Transverse colon (tissue), 4 donors: ENCODE measurements around the gene OSBPL9. TPM values are rescaled to one million over a fixed set of nuclear protein-coding genes. Genes with fewer than 3 reads are reported as not detected.

Source experiments
- DNase-seq: peaks from one replicate; pipeline ENCODE4 v3.0.0-alpha.2; 2019
- H3K27ac ChIP-seq, 4 donors: fragments of 200-600 bp; sonication (generic); 2 replicates each; pipeline ENCODE4 v1.5.1; 2016 to 2018; ENCODE audit warnings: inconsistent platforms in 4 of 4
- H3K27me3 ChIP-seq: fragments of 200-600 bp; sonication (generic); 2 replicates; pipeline ENCODE4 v1.5.1; 2017; ENCODE audit warnings: inconsistent platforms
- H3K36me3 ChIP-seq, 4 donors: fragments of 200-600 bp; sonication (generic); 2 replicates each; pipeline ENCODE4 v1.5.1; 2017 to 2019; ENCODE audit warnings: inconsistent platforms in 4 of 4
- H3K4me1 ChIP-seq, 4 donors: fragments of 200-600 bp; sonication (generic); 2 replicates each; pipeline ENCODE4 v1.5.1; 2017 to 2020; ENCODE audit warnings: inconsistent platforms in 4 of 4
- H3K4me3 ChIP-seq, 4 donors: fragments of 200-600 bp; sonication (generic); 1 replicate in 1 of 4; 2 replicates in 3 of 4; pipeline versions ENCODE4 v1.5.1 to v1.6.1; 2017 to 2019; ENCODE audit warnings: inconsistent platforms in 4 of 4
- H3K9me3 ChIP-seq, 2 donors: fragments of 200-600 bp; sonication (generic); 2 replicates each; pipeline ENCODE4 v1.5.1; 2017 to 2019; ENCODE audit warnings: inconsistent platforms in 2 of 2
- EP300 ChIP-seq: sonication (generic); formaldehyde crosslinking; IDR thresholded peaks from one replicate; pipeline ENCODE4 v1.6.1; 2017; ENCODE audit warnings: antibody characterized with exemption, low read depth
- POLR2A ChIP-seq: fragments of 450-650 bp; IDR thresholded peaks from one replicate; pipeline ENCODE4 v1.6.1; 2016; ENCODE audit warnings: antibody characterized with exemption, mild to moderate bottlenecking, moderate library complexity
- POLR2AphosphoS5 ChIP-seq, 3 donors: sonication (generic); formaldehyde crosslinking; IDR thresholded peaks; one replicate each; pipeline ENCODE4 v1.6.1; 2016; ENCODE audit warnings: antibody characterized with exemption in 3 of 3
- WGBS, 2 donors: methylation state at CpG; one replicate each; pipeline ENCODE4 v1.1.5; 2018; ENCODE audit warnings: low coverage in 1 of 2; 5-methylcytosine and 5-hydroxymethylcytosine counted together
- in situ Hi-C, 4 donors: fragments of 200-750 bp; cut with MboI; loops; one replicate each; pipeline versions ENCODE4 v1.15.0 to v1.15.1; 2017; ENCODE audit warnings: low sequenced_read_pairs in 3 of 4, low pct_ligation_motif_present in 1 of 4, low pct_unique_long_range_greater_than_20kb in 1 of 4
- intact Hi-C: fragments of 100-400 bp; cut with DNase I; formaldehyde crosslinking; loops from one replicate; pipeline ENCODE4 v1.15.1; 2023; ENCODE audit warnings: low total_unique reads
- total RNA-seq, 4 donors: library from RNA; depleted of rRNA; stranded (reverse); fragments of >200 nt; gene quantifications; one replicate each; pipeline ENCODE4 v1.1.0, GENCODE V29; 2016
- TF ChIP-seq, protein P1 (sequence below), 5 experiments: fragments of 200-600 bp in 3 of 5; fragments of 450-650 bp in 2 of 5; sonication (generic) in 3 of 5; IDR thresholded peaks; 1 replicate in 2 of 5; 2 replicates in 3 of 5; pipeline ENCODE4 v1.5.1; 2016 to 2017; ENCODE audit warnings: antibody characterized with exemption in 5 of 5, inconsistent platforms in 3 of 5, mild to moderate bottlenecking in 2 of 5, moderate library complexity in 1 of 5

The OSBPL9 gene
- total RNA-seq, 4 donors from 2014 or later, result 56.1 to 82.1 (median 65.4) TPM

DNA sequence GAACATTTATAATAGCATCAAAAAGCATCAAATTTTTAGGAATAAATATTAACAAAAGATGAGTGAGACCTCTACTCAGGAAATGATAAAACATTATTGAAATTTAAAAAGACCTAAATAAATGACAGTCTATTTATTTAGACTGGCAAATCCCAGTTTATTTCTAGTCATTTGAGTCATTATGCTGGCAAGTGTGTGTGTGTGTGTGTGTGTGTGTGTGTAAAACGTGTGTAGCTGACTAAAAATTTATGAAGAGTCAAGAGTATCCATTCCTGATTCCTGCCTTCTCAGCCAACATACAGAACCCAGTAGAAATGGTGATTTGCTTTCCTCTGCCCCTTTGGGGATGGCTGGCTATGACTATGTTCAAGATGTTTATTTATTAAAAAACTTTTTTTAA is 46.2 kb downstream of the OSBPL9 start:
- no peaks in the 10 kb centered on the region for H3K9me3 ChIP-seq
- no peaks in the 10 kb centered on the region for H3K36me3 ChIP-seq
- TF ChIP-seq POLR2A, result no peak
- no peak for TF ChIP-seq POLR2AphosphoS5 (IDR thresholded peaks at IDR 0.05)
- no peak for TF ChIP-seq EP300
- TF ChIP-seq, protein P1, sequence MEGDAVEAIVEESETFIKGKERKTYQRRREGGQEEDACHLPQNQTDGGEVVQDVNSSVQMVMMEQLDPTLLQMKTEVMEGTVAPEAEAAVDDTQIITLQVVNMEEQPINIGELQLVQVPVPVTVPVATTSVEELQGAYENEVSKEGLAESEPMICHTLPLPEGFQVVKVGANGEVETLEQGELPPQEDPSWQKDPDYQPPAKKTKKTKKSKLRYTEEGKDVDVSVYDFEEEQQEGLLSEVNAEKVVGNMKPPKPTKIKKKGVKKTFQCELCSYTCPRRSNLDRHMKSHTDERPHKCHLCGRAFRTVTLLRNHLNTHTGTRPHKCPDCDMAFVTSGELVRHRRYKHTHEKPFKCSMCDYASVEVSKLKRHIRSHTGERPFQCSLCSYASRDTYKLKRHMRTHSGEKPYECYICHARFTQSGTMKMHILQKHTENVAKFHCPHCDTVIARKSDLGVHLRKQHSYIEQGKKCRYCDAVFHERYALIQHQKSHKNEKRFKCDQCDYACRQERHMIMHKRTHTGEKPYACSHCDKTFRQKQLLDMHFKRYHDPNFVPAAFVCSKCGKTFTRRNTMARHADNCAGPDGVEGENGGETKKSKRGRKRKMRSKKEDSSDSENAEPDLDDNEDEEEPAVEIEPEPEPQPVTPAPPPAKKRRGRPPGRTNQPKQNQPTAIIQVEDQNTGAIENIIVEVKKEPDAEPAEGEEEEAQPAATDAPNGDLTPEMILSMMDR (IDR thresholded peaks at IDR 0.05), result no peak
- no peak overlapping the region for H3K27ac ChIP-seq
- H3K27me3 ChIP-seq, result no peaks in the 10 kb centered on the region
- DNase-seq, result no peak
- peaks cover 6 to 15% (median 14%) of the 10 kb centered on the region in 4 donors for H3K4me1 ChIP-seq
- in situ Hi-C loops (no loop called here), intact Hi-C loops (no loop called here)
- WGBS, 2 donors, result 48 to 64% methylated on average over 1 of the region's 1 CpG
- no peak overlapping the region for H3K4me3 ChIP-seq

DNA sequence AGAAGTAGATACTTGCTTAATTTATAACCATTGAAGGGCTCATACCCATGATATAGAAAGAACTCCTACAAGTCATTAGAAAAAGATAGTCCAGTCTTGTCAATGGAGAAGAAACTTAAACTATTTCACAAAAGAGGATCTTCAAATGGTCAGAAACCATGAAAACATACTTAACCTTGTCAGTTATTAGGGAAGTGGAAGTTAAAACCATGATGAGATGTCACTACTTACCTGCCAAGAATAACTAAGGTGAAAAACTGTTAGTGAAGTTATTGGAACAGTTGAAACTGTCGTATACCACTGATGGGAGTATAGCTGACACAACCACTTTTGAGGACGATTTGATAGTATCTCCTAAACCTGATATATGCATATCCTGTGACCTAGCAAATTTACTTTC is 46.8 kb downstream of the OSBPL9 start:
- intact Hi-C loops (no loop called here), in situ Hi-C loops (no loop called here)
- no peak for TF ChIP-seq POLR2A
- TF ChIP-seq, protein P1 (IDR thresholded peaks at IDR 0.05), result no peak
- no peak for TF ChIP-seq EP300
- DNase-seq, result no peak
- Histone ChIP-seq H3K9me3 (no peaks in the 10 kb centered on the region), H3K4me3 (no peak overlapping the region), H3K4me1 (peaks cover 6 to 15% (median 14%) of the 10 kb centered on the region in 4 donors), H3K27ac (no peak overlapping the region), H3K27me3 (no peaks in the 10 kb centered on the region), H3K36me3 (no peaks in the 10 kb centered on the region)
- 88 to 89% methylated on average over 2 of the region's 2 CpGs for WGBS, 2 donors

DNA sequence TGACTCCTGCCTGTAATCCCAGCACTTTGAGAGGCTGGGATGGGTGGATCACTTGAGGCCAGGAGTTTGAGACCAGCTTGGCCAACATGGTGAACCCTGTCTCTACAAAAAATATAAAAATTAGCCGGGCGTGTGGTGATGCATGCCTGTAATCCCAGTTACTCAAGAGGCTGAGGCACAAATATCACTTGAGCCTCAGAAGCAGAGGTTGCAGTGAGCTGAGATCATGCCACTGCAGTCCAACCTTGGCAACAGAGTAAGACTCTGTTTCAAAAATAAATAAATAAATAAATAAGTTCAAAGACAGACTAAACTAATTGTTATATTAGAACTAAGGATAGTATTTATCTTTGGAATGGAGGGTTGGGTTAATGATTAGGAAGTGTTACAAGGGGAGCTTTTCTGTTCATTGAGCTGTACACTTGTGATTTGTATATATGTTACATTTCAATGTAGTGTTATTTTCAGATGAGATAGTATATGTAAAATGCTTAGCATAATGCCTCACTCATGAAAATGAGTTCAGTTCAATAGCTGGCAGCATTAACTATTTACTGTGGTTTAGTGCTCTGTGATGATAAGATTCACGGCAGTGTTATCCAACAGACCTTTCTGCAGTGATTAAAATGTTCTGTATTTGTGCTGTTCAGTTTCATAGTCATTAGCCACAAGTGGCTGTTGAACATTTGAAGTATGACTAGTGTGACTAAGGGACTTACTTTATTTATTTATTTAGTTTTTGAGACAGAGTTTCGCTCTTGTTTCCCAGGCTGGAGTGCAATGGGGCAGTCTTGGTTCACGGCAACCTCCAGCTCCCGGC is 47.7 kb downstream of the OSBPL9 start:
- H3K27me3 ChIP-seq, result no peaks in the 10 kb centered on the region
- H3K27ac ChIP-seq, result no peak overlapping the region
- TF ChIP-seq POLR2A, result no peak
- TF ChIP-seq POLR2AphosphoS5 (IDR thresholded peaks at IDR 0.05), result no peak
- no peak for TF ChIP-seq EP300
- TF ChIP-seq, protein P1 (IDR thresholded peaks at IDR 0.05), result no peak
- no peak for DNase-seq
- WGBS, 2 donors, result 76 to 96% methylated on average over 3 to 6 of the region's 6 CpGs
- no peak overlapping the region for H3K4me3 ChIP-seq
- in situ Hi-C loops (no loop called here), intact Hi-C loops (no loop called here)
- no peaks in the 10 kb centered on the region for H3K36me3 ChIP-seq
- H3K4me1 ChIP-seq, result peaks cover 6 to 22% (median 17%) of the 10 kb centered on the region in 4 donors
- H3K9me3 ChIP-seq, result no peaks in the 10 kb centered on the region

DNA sequence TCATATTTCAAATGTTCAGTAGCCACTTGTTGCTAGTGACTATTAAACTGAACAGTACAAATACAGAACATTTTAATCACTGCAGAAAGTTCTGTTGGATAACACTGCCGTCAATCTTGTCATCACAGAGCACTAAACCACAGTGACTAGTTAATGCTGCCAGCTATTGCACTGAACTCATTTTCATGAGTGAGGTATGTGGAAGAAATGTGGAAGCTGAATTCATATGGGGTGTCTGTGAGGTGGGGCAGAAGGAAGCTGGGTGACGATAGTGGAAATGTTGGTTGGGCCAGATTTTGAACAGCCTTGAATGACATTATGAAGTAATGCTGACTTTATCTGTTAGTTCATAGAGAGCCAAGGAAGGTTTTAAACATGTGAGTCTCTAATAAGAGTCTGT is 49.6 kb downstream of the OSBPL9 start:
- TF ChIP-seq, protein P1 (IDR thresholded peaks at IDR 0.05), result no peak
- peak in 1 of 3 donors; percentile 32 for TF ChIP-seq POLR2AphosphoS5 (IDR thresholded peaks at IDR 0.05)
- WGBS, 2 donors, result 84 to 87% methylated on average over 2 of the region's 2 CpGs
- Histone ChIP-seq H3K4me3 (no peak overlapping the region), H3K27me3 (no peaks in the 10 kb centered on the region), H3K27ac (peak overlapping the region in 2 of 4 donors; percentile 0 to 11), H3K36me3 (no peaks in the 10 kb centered on the region), H3K9me3 (no peaks in the 10 kb centered on the region), H3K4me1 (peaks cover 0 to 11% (median 6%) of the 10 kb centered on the region in 4 donors)
- intact Hi-C loops (no loop called here), in situ Hi-C loops (no loop called here)
- no peak for DNase-seq
